Stimulated activated CD8-positive, alpha-beta memory T cell treated with anti-CD3 and anti-CD28 coated beads, Interleukin-7, amount 100 ng/mL, for 1 hour (primary cell): ENCODE measurements around the gene ANTKMT.
"Not testable (repeated sequence)": the region's sequence is repeated elsewhere in the genome, so short reads cannot be mapped to it uniquely, and the experiment has no call there.

Experiments
- DNase-seq, 2 donors: peaks; one replicate each; pipeline ENCODE4 v3.0.0-alpha.2; 2020; ENCODE audit warnings: low read depth in 2 of 2

The ANTKMT gene

GRCh38 chr16:728131-728889, 7.4 kb downstream of the ANTKMT start:
- no peak for DNase-seq

- no peak for DNase-seq
Measured at GRCh38 chr16:728890-729744, 8.2 kb downstream of the ANTKMT start.

GRCh38 chr16:729768-730665, 9.1 kb downstream of the ANTKMT start:
- no peak for DNase-seq

DNA sequence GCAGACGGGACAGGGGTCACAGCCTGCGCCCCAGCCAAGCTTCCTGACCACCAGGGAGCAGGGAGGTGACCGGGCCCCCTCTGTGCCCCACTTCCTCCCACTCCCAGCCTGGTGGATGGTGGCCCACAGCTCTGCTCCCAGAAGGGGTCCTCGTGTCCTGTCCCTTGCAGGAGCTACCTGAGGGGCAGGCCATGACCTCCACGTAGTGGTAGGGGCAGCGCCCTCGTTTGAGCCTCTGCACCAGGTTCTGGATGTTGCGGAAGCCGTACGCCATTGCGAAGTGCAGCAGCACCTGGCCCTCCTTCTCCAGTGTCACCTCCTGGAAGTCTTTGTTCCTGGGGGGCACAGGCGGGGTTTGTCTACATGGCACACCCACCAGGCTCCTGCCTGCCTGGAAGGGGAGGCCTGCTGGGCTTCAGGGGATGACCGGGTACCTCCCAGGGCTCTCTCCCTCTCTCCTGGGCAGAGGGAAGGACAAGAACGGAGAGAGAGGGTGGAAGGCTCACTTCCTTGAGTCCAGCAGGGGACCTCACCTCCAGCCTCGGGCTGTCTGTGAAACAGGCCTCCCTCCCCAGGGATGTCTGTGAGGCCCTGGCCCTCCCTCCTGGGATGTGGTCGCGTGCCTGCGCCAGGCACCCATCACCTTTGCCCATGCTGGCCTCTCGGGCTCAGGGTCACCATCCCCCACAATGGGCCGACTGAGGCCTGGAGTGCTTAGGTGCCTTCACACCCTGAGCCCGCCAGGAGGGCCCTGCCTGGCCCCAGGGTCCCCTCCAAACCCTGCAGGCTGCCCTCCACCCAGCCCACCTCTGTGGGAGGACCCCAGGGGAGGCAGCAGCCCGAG, 9.9 kb downstream of the ANTKMT start:
- DNase-seq, result no peak

DNA sequence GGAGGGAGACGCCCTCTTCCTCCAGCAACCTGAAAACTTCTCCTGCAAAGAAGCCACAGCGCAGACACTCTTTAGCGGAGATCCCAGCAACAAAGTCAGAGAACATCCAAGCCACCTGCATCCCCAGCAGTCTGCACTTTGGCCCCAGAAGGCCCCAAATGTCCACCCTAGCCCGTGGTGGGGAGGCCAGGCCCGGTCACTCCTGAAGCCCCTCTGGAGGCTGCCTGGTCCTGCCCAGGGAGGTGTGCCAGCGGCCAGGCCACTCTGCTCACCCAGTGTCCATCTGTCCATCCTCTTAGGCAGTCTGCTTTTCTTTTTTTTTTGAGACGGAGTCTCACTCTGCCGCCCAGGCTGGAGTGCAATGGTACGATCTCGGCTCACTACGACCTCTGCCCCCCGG, 11.4 kb downstream of the ANTKMT start:
- no peak for DNase-seq

- no peak for DNase-seq
Measured at GRCh38 chr16:732936-733335, 12.0 kb downstream of the ANTKMT start.

DNA sequence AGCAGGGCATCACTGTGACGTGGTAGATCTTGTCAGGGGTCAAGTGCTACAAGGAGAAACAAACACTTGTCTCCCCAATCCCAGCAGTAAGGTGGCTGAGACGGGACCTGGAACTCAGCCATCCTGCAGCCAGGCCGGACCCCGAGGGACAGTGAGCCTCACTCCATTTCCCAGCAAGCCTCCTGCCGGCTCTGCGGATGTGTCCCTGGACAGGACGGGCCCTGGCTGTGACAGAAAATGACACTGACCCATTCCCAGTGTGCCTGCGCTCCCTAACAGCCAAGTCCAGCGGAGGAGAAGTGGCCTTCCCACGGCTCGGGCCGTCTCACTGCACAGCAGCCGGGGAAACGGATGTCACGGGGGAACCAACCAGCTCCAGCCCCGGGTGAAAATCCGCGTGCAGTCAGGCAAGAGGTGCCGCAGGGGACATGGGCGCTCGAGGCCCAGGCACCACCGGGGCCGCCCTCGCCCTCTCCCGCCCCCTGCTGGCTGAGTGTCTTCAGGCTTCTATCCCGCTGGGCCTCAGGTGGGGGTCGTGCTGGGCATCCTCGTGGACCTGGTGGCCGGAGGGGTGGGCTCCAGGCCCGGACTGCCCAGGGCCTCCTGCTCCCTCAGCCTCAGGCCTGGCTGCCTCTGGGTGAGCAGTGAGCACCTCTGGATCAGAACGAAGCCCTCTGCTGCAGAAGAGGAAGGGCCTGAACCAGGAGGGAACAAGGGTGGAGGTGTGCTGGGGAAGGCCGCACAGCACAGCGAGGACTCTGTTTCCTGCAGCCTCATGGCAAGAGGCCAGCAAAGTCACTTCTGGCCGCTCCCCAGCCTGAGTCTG, 12.6 kb downstream of the ANTKMT start:
- DNase-seq, result no peak

DNA sequence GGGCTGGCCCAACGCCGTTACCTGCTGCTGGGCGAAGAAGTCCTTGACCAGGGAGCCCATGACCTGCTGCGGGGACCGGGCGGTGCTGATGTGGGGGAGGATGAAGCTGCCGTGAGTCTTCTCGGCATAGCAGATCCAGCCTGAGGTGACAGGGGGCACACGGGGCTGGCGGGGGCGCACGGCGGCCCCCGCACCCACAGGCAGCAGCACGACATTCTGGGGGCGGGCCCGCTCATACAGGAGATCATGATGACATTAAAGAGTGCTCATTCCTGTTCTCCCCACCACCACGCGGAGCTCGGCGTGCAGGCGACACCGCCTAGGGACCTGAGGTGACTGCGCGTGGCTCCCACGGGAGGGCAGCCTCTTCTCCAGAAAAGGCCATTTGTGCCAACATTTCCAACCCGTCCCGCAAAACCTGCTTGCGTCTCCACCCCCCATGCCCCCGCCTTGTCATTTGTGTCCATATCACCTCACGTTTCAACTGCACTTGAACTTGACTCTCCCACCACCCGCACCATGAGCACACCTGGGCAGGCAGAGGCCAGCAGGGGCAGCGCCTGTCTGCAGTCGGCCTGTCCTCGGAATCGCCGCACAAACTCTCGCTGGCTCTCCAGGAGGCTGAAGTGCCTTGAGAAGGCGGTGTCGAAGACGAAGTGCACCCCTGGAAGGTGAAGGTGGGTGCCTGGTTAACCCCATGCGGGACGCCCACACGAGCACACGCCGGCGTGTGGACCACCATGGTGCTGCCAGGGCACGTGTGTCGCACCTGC, 13.4 kb downstream of the ANTKMT start:
- no peak for DNase-seq

DNA sequence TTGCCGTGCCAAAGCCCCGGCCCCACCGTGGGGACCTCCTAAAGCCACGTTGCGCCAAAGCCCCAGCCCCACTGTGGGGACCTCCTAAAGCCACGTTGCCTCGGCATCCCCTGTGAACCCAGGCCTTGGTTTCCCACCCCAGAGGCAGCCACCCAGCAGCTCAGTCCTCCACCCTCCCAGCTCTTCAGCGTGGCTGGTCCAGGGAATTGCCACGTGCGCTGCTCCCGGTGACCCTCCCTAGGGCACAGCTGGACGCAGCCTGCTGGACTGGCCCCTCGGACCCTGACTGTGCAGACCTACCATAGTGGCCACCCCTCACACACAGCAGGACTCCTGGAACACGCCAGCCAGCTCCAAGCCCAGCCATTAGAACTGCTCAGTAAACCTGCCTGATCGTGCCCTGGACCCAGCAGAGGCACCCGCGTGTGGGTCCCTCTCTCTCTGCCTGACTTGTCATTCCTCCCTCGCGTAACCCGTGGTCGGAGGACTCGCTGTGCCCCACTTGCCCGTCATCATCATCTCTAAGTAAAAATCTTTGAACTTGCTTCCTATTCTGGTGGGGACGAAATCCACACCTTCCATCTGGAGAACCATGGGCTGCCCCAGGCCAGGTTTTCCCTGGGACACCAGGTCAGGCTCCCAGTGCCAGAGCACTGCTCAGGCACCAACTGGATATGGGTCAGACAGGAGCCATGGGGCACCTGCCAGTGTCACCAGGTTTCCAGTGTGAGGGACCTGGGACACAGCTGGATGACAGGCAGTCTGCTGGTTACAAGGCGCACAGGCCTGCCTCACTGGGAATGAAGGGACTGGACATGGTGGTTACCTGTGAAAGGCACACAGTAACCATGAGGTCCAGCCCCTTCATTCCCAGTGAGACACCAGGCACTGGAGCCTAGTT, 14.3 kb downstream of the ANTKMT start:
- no peak for DNase-seq

- DNase-seq, result no peak
Measured at GRCh38 chr16:735982-736453, 15.1 kb downstream of the ANTKMT start.

DNA sequence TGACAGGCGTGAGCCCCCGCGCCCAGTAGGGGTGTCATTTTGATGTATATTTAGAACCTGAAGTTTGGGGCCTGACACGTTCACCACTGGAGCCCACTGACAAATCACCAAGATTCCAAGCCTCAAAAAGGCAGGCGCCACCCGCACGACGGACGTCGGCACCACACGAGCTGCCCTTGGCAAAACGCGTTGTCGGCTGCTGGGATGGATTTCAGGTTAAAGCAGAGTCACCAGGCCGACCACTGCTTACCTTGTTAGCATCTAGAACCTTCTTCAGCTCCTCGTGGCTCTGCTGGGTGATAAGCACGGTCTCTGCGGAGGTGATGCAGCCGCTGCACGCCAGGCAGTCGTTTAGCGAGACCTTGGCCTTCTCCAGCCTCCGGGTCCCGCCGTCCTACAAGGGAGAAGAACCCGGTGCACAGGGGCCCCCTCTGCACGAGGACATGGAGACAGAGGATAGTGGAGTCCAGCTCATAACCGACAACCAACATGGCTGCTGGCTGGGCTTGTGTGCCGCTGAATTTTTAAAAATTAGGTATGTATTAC, 16.1 kb downstream of the ANTKMT start:
- DNase-seq, result no peak

- DNase-seq, result no peak
Measured at GRCh38 chr16:739560-740458, 18.9 kb downstream of the ANTKMT start.

GRCh38 chr16:740459-740763, 19.5 kb downstream of the ANTKMT start:
- no peak for DNase-seq

GRCh38 chr16:740764-741505, 20.0 kb downstream of the ANTKMT start, which contains the start of gene CIAO3:
Gene CIAO3, minus strand, starts transcription at chr16:740997. Its CDS starts 12 bp downstream, at chr16:740985.
- peak; percentile 88 to 90 for DNase-seq

- no peak for DNase-seq
Measured at GRCh38 chr16:741986-742629, 21.2 kb downstream of the ANTKMT start.

DNA sequence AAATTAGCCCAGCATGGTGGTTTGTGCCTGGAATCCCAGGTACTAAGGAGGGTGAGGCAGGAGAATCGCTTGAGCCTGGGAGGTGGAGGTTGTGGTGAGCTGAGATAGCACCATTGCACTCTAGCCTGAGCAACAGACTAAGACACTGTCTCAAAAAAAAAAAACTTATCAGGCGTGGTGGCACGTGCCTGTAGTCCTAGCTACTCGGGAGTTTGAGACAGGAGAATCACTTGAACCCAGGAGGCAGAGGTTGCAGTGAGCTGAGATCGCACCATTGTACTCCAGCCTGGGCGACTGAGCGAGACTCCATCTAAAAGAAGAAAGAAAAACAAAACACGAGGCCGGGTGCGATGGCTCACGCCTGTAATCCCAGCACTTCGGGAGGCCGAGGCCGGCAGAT, 21.9 kb downstream of the ANTKMT start:
- not testable (repeated sequence) for DNase-seq
